ENCODE measurements around the gene NFATC2. TPM values are rescaled to one million over a fixed set of nuclear protein-coding genes. Genes with fewer than 3 reads are reported as not detected.
A peak's percentile ranks its signal among the peaks of the same experiment; 100 is the strongest.

Gene NFATC2
- total RNA-seq, 3 donors from 2014 or later (not counting 1 experiment from before 2014, with no cell fraction given) = 141 to 195 (median 160) TPM

DNA sequence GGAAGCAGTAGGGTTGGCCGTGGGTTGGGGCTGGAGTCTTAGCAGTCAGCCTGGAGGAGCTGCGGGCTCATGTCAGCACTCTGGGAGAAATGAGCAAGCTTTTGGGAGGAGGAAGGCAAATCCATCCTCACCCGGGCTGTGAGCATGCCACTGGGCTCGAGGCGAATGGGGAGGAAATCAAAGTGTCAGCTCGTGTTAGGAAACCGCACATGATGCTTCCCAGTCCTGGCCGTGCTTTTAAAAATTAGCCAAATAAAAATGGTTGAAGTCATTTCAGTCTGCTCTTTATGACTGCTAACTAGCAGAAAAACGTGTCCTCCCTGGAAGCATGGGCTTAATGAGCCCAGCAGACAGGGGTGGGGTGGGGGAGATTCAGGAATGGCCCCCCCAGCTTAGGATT lies 98.1 kb downstream of the NFATC2 start:
- Histone ChIP-seq H3K36me3 (ENCODE audit: control insufficient read depth, insufficient read depth, low read length) (peaks cover 48% of the 10 kb centered on the region), H3K27ac (ENCODE audit: low read length) (no peak overlapping the region), H3K9me3 (ENCODE audit: control insufficient read depth, insufficient read depth, low read length) (no peaks in the 10 kb centered on the region), H3K27me3 (ENCODE audit: control insufficient read depth, insufficient read depth, low read length) (no peaks in the 10 kb centered on the region), H3K4me1 (ENCODE audit: control insufficient read depth, insufficient read depth, low read length) (peaks cover 23% of the 10 kb centered on the region), H3K4me3 (ENCODE audit: low read length) (no peak overlapping the region)
- H3K36me3 Mint-ChIP-seq = no peaks in the 10 kb centered on the region
- peaks cover 45 to 56% of the 10 kb centered on the region in 2 donors for H3K4me1 Mint-ChIP-seq
- WGBS (ENCODE audit: insufficient coverage) = 89% methylated on average over 9 of the region's 9 CpGs
- H3K9me3 Mint-ChIP-seq = no peaks in the 10 kb centered on the region
- TF ChIP-seq, protein P1, sequence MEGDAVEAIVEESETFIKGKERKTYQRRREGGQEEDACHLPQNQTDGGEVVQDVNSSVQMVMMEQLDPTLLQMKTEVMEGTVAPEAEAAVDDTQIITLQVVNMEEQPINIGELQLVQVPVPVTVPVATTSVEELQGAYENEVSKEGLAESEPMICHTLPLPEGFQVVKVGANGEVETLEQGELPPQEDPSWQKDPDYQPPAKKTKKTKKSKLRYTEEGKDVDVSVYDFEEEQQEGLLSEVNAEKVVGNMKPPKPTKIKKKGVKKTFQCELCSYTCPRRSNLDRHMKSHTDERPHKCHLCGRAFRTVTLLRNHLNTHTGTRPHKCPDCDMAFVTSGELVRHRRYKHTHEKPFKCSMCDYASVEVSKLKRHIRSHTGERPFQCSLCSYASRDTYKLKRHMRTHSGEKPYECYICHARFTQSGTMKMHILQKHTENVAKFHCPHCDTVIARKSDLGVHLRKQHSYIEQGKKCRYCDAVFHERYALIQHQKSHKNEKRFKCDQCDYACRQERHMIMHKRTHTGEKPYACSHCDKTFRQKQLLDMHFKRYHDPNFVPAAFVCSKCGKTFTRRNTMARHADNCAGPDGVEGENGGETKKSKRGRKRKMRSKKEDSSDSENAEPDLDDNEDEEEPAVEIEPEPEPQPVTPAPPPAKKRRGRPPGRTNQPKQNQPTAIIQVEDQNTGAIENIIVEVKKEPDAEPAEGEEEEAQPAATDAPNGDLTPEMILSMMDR (IDR thresholded peaks at IDR 0.05) = no peak
- peak overlapping the region; percentile 83 to 89 for H3K27ac Mint-ChIP-seq
- H3K4me3 Mint-ChIP-seq = no peak overlapping the region
- intact Hi-C loops (cut with micrococcal nuclease) = no loop called here
- no peak for DNase-seq
- H3K27me3 Mint-ChIP-seq (ENCODE audit: low read depth in 2 of 2) = no peaks in the 10 kb centered on the region
- no peak for ATAC-seq

DNA sequence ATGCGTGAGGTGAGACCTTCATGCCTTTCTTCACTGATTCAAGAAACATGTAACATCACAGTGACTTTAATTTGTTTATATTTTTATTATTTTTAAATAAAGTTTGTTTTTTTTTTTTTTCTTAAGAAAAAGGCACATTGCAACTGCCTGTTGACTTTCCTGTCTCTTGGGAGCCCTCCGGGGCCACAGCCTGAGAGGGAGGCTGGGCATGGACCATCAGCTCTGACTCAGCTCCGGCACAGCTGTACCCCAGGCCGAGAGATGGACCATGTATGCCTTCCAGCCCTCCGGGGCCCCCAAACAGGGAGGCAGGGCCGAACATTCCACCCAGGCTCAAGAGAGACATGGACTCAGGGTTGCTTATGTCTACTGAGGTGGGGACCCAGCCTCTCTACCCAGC lies 99.9 kb downstream of the NFATC2 start:
- intact Hi-C loops (cut with micrococcal nuclease) = no loop called here
- Mint-ChIP-seq H3K36me3 (no peaks in the 10 kb centered on the region), H3K4me3 (no peak overlapping the region), H3K9me3 (no peaks in the 10 kb centered on the region), H3K27ac (peak overlapping the region; percentile 79 to 83), H3K4me1 (peaks cover 49 to 60% of the 10 kb centered on the region in 2 donors), H3K27me3 (ENCODE audit: low read depth in 2 of 2) (no peaks in the 10 kb centered on the region)
- Histone ChIP-seq H3K4me1 (ENCODE audit: control insufficient read depth, insufficient read depth, low read length) (peaks cover 38% of the 10 kb centered on the region), H3K4me3 (ENCODE audit: low read length) (no peak overlapping the region), H3K9me3 (ENCODE audit: control insufficient read depth, insufficient read depth, low read length) (no peaks in the 10 kb centered on the region), H3K27ac (ENCODE audit: low read length) (no peak overlapping the region), H3K27me3 (ENCODE audit: control insufficient read depth, insufficient read depth, low read length) (no peaks in the 10 kb centered on the region), H3K36me3 (ENCODE audit: control insufficient read depth, insufficient read depth, low read length) (peaks cover 44% of the 10 kb centered on the region)
- DNase-seq = no peak
- ATAC-seq = no peak
- 94% methylated on average over 6 of the region's 6 CpGs for WGBS (ENCODE audit: insufficient coverage)
- TF ChIP-seq, protein P1 (IDR thresholded peaks at IDR 0.05) = no peak

DNA sequence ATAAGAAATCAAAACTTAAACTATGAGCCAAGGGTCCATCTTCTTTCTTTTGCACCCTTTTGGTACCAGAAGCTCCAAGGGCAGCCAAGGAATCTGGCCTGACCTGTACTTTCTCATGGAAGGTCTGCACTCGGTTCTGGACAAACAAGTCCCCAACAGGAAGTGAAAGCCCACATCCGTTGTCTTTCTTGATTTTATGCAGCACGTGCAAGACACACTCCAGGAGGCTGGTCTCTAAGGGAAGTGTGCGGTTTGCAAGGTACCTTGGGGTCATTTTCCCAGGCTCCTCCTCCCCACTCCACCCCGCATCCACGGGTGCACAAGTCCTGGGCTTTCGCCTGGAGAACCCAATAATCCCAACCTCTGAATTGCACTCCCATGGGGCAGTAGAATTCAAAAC lies 101.9 kb downstream of the NFATC2 start:
- Histone ChIP-seq H3K4me1 (ENCODE audit: control insufficient read depth, insufficient read depth, low read length) (peaks cover 38% of the 10 kb centered on the region), H3K9me3 (ENCODE audit: control insufficient read depth, insufficient read depth, low read length) (no peaks in the 10 kb centered on the region), H3K27ac (ENCODE audit: low read length) (no peak overlapping the region), H3K36me3 (ENCODE audit: control insufficient read depth, insufficient read depth, low read length) (peaks cover 29% of the 10 kb centered on the region), H3K4me3 (ENCODE audit: low read length) (no peak overlapping the region), H3K27me3 (ENCODE audit: control insufficient read depth, insufficient read depth, low read length) (no peaks in the 10 kb centered on the region)
- WGBS (ENCODE audit: insufficient coverage) = 34% methylated on average over 7 of the region's 7 CpGs
- Mint-ChIP-seq H3K9me3 (no peaks in the 10 kb centered on the region), H3K4me3 (peak overlapping the region; percentile 47), H3K27ac (peak overlapping the region; percentile 86 to 88), H3K4me1 (peaks cover 43 to 60% of the 10 kb centered on the region in 2 donors), H3K27me3 (ENCODE audit: low read depth in 2 of 2) (no peaks in the 10 kb centered on the region), H3K36me3 (peaks cover under 1% of the 10 kb centered on the region)
- DNase-seq (peak in 1 of 2 donors; percentile 35), ATAC-seq (peak in 1 of 3 donors; percentile 34)
- TF ChIP-seq, protein P1 (IDR thresholded peaks at IDR 0.05) = no peak
- intact Hi-C loops (cut with micrococcal nuclease) = no loop called here

DNA sequence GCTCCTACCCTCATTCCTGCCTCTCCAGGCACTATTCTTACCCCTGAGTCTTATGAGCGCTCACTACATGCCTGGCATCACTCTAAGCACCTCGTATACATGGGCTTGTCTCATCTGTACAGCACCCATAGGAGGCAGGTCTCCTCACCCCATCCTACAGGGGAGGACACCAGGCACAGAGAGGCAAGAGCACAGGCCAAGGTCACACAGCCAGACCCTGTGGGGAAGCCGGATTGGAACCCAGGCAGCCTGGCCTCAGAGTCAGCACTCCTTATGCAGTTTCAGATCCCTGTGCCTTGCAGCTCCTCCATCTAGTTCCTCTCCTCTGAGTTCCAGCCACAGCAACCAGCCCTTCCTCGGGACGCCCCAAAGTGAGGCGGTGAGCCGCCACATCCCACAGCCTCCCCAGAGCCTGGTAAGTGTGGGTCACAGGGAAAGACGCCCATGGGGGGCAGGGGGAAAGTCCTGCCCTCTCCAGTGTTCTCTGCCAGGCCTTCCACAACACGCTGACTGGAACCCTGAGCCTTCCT lies 103.3 kb downstream of the NFATC2 start:
- Mint-ChIP-seq H3K36me3 (peaks cover 7% of the 10 kb centered on the region), H3K9me3 (no peaks in the 10 kb centered on the region), H3K4me1 (peaks cover 42 to 61% of the 10 kb centered on the region in 2 donors), H3K27ac (peak overlapping the region; percentile 86 to 88), H3K4me3 (no peak overlapping the region), H3K27me3 (ENCODE audit: low read depth in 2 of 2) (no peaks in the 10 kb centered on the region)
- TF ChIP-seq, protein P1 (IDR thresholded peaks at IDR 0.05) = no peak
- H3K27ac ChIP-seq (ENCODE audit: low read length) = no peak overlapping the region
- H3K9me3 ChIP-seq (ENCODE audit: control insufficient read depth, insufficient read depth, low read length) = no peaks in the 10 kb centered on the region
- ATAC-seq = peak in 1 of 3 donors; percentile 12
- WGBS (ENCODE audit: insufficient coverage) = 89% methylated on average over 9 of the region's 9 CpGs
- no peaks in the 10 kb centered on the region for H3K27me3 ChIP-seq (ENCODE audit: control insufficient read depth, insufficient read depth, low read length)
- peaks cover 37% of the 10 kb centered on the region for H3K4me1 ChIP-seq (ENCODE audit: control insufficient read depth, insufficient read depth, low read length)
- H3K36me3 ChIP-seq (ENCODE audit: control insufficient read depth, insufficient read depth, low read length) = peaks cover 34% of the 10 kb centered on the region
- no peak overlapping the region for H3K4me3 ChIP-seq (ENCODE audit: low read length)
- intact Hi-C loops (cut with micrococcal nuclease) = no loop called here
- no peak for DNase-seq

Measured in natural killer cell (primary cell).